ENCODE data around the gene SCN1A.

Gene SCN1A

DNA sequence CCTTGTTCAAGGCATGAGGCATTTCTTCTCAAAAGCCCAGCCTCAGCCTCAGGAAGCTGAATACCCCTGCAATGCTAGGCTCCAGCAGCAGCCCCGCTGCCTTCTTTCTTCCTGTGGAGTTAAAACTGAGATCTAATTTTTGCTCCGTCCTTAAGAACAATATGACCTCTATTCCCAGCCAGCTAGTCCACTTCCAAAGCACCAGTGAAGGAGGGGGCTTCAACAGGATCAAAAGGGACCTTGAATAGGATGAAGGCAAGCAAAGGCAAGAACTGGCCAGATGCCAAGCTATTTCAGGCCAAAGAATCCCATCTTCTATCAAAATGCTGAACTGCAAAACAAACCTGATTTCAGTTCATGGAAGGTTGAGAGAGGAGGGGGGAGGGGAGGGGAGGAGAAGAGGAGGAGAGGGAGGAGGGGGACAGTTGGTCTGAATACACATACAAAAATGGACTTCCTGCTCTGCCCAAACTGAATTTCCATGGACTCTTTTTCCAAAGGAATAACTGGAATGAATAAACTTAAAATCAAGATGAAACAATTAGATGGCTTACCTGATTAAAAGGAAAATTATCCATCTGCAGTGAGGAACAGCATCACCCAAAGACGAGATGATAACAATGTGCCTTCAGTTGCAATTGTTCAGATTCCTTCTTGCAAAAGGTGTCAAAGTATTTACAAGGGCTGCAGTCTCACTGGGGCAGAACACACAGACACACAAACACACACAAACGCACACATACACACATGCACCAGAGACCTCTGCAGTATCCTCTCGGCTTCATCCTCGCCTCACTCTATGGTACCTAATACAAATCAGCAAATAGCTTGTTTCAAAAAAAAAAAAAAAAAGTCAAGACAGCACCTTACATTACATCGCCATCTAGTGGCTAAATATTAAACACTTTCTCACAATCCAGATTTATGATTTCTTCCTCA lies at the start of gene SCN1A:
Gene SCN1A, minus strand, starts transcription at position 804 of the 939 bp plus-strand sequence. CDS start 54,399 bp downstream, outside the sequence.
- no peak within 1 kb of the TSS for H3K9ac ChIP-seq
- no peaks in the 10 kb centered on the region for H3K36me3 ChIP-seq (ENCODE audit: control insufficient read depth, insufficient read depth, low read length)
- no peaks in the 10 kb centered on the region for H3K79me2 ChIP-seq
- no peaks in the 10 kb centered on the region for H3K4me1 ChIP-seq
- H3K4me2 ChIP-seq (ENCODE audit: low read length), result no peak within 1 kb of the TSS
- TF ChIP-seq, protein P1, sequence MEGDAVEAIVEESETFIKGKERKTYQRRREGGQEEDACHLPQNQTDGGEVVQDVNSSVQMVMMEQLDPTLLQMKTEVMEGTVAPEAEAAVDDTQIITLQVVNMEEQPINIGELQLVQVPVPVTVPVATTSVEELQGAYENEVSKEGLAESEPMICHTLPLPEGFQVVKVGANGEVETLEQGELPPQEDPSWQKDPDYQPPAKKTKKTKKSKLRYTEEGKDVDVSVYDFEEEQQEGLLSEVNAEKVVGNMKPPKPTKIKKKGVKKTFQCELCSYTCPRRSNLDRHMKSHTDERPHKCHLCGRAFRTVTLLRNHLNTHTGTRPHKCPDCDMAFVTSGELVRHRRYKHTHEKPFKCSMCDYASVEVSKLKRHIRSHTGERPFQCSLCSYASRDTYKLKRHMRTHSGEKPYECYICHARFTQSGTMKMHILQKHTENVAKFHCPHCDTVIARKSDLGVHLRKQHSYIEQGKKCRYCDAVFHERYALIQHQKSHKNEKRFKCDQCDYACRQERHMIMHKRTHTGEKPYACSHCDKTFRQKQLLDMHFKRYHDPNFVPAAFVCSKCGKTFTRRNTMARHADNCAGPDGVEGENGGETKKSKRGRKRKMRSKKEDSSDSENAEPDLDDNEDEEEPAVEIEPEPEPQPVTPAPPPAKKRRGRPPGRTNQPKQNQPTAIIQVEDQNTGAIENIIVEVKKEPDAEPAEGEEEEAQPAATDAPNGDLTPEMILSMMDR (IDR thresholded peaks at IDR 0.05), result peak; percentile 65
- no peak within 1 kb of the TSS for H2AFZ ChIP-seq
- H3K9me3 ChIP-seq (ENCODE audit: control insufficient read depth, low read length), result no peaks in the 10 kb centered on the region
- no peaks in the 10 kb centered on the region for H3K27me3 ChIP-seq (ENCODE audit: control insufficient read depth, insufficient read depth, low read length)
- no peak within 1 kb of the TSS for H3K4me3 ChIP-seq (ENCODE audit: low read depth, low read length)
- no peak within 1 kb of the TSS for H3K27ac ChIP-seq

DNA sequence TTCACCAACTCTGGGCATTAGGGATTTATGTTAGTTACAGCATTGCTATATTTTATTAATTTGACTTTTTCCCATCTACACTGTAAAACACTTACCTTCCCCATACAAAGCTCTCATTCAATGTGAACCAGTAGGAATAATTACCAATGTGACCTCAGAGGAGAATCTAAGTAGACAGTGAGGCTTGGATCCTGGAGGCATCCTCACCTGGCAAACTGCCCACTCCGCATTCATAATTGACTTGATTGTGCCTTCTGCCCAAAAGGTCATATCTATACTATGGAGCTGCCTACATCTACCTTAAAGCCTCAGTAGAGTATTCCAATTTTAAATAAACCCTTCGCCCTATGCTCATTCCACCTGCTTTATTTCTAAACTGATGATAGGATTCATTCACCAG lies 45.4 kb upstream of the SCN1A start:
- H3K9me3 ChIP-seq (ENCODE audit: control insufficient read depth, low read length), result no peaks in the 10 kb centered on the region
- no peaks in the 10 kb centered on the region for H3K4me1 ChIP-seq
- H3K79me2 ChIP-seq, result no peaks in the 10 kb centered on the region
- TF ChIP-seq, protein P1 (IDR thresholded peaks at IDR 0.05), result no peak
- no peak overlapping the region for H3K9ac ChIP-seq
- no peak overlapping the region for H2AFZ ChIP-seq
- H3K27me3 ChIP-seq (ENCODE audit: control insufficient read depth, insufficient read depth, low read length), result no peaks in the 10 kb centered on the region
- no peaks in the 10 kb centered on the region for H3K36me3 ChIP-seq (ENCODE audit: control insufficient read depth, insufficient read depth, low read length)
- H3K4me2 ChIP-seq (ENCODE audit: low read length), result no peak overlapping the region
- no peak overlapping the region for H3K27ac ChIP-seq
- H3K4me3 ChIP-seq (ENCODE audit: low read depth, low read length), result no peak overlapping the region

DNA sequence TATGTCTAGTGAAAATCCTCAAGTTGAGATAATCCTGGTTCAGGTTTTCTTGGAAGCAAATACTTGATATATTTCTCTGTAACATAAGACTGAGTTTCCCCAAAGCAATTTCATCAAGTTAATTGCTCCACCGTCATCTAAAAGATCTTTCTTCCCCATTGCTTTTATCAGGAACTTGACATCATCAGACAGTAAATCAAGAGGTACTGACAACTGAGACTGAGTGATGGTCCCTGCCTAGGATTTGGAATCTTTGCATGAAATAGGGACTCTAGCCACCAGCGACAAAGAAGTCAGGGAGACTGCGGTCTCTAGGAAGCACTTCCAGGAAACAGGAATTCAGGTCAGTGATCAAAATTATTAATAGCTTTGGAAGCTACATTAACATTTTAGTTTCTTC lies 43.4 kb upstream of the SCN1A start:
- TF ChIP-seq, protein P1 (IDR thresholded peaks at IDR 0.05), result no peak
- H2AFZ ChIP-seq, result no peak overlapping the region
- H3K9ac ChIP-seq, result no peak overlapping the region
- no peak overlapping the region for H3K27ac ChIP-seq
- no peaks in the 10 kb centered on the region for H3K9me3 ChIP-seq (ENCODE audit: control insufficient read depth, low read length)
- no peaks in the 10 kb centered on the region for H3K79me2 ChIP-seq
- no peak overlapping the region for H3K4me3 ChIP-seq (ENCODE audit: low read depth, low read length)
- H3K4me1 ChIP-seq, result no peaks in the 10 kb centered on the region
- no peaks in the 10 kb centered on the region for H3K27me3 ChIP-seq (ENCODE audit: control insufficient read depth, insufficient read depth, low read length)
- H3K4me2 ChIP-seq (ENCODE audit: low read length), result no peak overlapping the region
- no peaks in the 10 kb centered on the region for H3K36me3 ChIP-seq (ENCODE audit: control insufficient read depth, insufficient read depth, low read length)

DNA sequence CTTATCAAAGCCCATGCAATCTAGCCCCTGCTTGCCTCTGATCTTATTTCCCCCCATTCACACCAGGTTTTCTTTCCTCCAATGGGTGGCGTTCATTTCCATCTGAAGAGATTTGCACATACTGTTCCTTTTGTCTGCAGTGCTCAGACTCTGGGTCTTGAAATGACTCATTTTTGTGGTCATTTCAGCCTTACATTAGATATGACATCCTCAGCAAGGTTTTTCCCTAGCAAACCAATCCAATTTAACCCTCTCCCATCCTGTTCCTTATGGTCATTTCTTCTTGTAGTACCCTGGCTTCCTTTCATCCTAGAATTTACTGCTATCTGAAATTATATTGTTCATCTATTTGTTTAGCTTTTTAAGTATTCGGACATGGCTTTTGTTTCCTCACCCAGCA lies 42.5 kb upstream of the SCN1A start:
- no peak overlapping the region for H2AFZ ChIP-seq
- no peaks in the 10 kb centered on the region for H3K27me3 ChIP-seq (ENCODE audit: control insufficient read depth, insufficient read depth, low read length)
- no peak overlapping the region for H3K4me2 ChIP-seq (ENCODE audit: low read length)

More for the DNA sequence above, 42.5 kb upstream of the SCN1A start:
- Histone ChIP-seq H3K79me2 (no peaks in the 10 kb centered on the region), H3K36me3 (ENCODE audit: control insufficient read depth, insufficient read depth, low read length) (no peaks in the 10 kb centered on the region), H3K4me3 (ENCODE audit: low read depth, low read length) (no peak overlapping the region), H3K4me1 (no peaks in the 10 kb centered on the region), H3K9me3 (ENCODE audit: control insufficient read depth, low read length) (no peaks in the 10 kb centered on the region), H3K9ac (no peak overlapping the region), H3K27ac (no peak overlapping the region)
- TF ChIP-seq, protein P1 (IDR thresholded peaks at IDR 0.05), result no peak
